Caco-2 (cell line): ENCODE results near the gene LCN12. TPM values are rescaled to one million over a fixed set of nuclear protein-coding genes. Genes with fewer than 3 reads are reported as not detected.

Source experiments
- BruUV-seq: library from RNA; stranded (reverse); fragments of 400-500 nt; replicated peaks from 2 replicates; lab custom pipeline; 2021; lab: Mats Ljungman, UMichigan
- CTCF ChIA-PET: fragments of 300-600 bp; sonication (Branson Sonifier 250); formaldehyde crosslinking; loops from one replicate; lab custom pipeline; 2022; ENCODE audit warnings: antibody characterized with exemption; lab: Charles Lee
- POLR2A ChIA-PET: fragments of 300-600 bp; sonication (Branson Sonifier 250); formaldehyde crosslinking; loops from one replicate; lab custom pipeline; 2022; ENCODE audit warnings: antibody characterized with exemption; lab: Charles Lee
- DNase-seq, 2 experiments: peaks; one replicate each; pipeline versions ENCODE4 v3.0.0 to v3.0.0-alpha.2; 2020 to 2022
- H3K27me3 ChIP-seq: replicated peaks from 2 replicates; pipeline ENCODE4 v1.6.0; 2011; ENCODE audit warnings: low read length; ENCODE audit not compliant: control insufficient read depth, insufficient read depth
- H3K36me3 ChIP-seq: 2 replicates; pipeline ENCODE4 v1.5.1; 2011; ENCODE audit warnings: low read length; ENCODE audit not compliant: control insufficient read depth, insufficient read depth
- H3K4me1 ChIP-seq: fragments of 250-450 bp; sonication (Bioruptor Pico); 2 replicates; pipeline ENCODE4 v1.5.1; 2020; ENCODE audit warnings: mild to moderate bottlenecking
- H3K4me3 ChIP-seq: 2 replicates; pipeline ENCODE4 v1.5.1; 2011; ENCODE audit warnings: low read depth, mild to moderate bottlenecking, control low read depth, low read length
- H3K9me3 ChIP-seq: fragments of 250-450 bp; sonication (Bioruptor Pico); 2 replicates; pipeline ENCODE4 v1.5.1; 2020; ENCODE audit warnings: mild to moderate bottlenecking, moderate library complexity
- H3K27ac Mint-ChIP-seq: one replicate; pipeline ENCODE4 v1.8.0; 2022; ENCODE audit warnings: mixed read lengths; ENCODE audit not compliant: unreplicated experiment
- H3K27me3 Mint-ChIP-seq: one replicate; pipeline ENCODE4 v1.8.0; 2022; ENCODE audit warnings: mixed read lengths; ENCODE audit not compliant: insufficient read depth, unreplicated experiment
- H3K36me3 Mint-ChIP-seq: one replicate; pipeline ENCODE4 v1.8.0; 2022; ENCODE audit warnings: mild to moderate bottlenecking, mixed read lengths; ENCODE audit not compliant: insufficient read depth, unreplicated experiment
- H3K4me1 Mint-ChIP-seq: one replicate; pipeline ENCODE4 v1.8.0; 2022; ENCODE audit warnings: low read depth, mixed read lengths; ENCODE audit not compliant: unreplicated experiment
- H3K4me3 Mint-ChIP-seq: one replicate; pipeline ENCODE4 v1.8.0; 2022; ENCODE audit warnings: mild to moderate bottlenecking, moderate library complexity, mixed read lengths; ENCODE audit not compliant: unreplicated experiment
- H3K9me3 Mint-ChIP-seq: one replicate; pipeline ENCODE4 v1.8.0; 2022; ENCODE audit warnings: mixed read lengths; ENCODE audit not compliant: unreplicated experiment
- CTCF ChIP-seq, 2 experiments: fragments of 200-600 bp in 1 of 2; IDR thresholded peaks; 1 replicate in 1 of 2; 2 replicates in 1 of 2; pipeline versions ENCODE4 v1.5.1 to v1.8.0; 2011 to 2022; ENCODE audit warnings: antibody characterized with exemption in 1 of 2, control low read depth in 1 of 2, inconsistent platforms in 1 of 2, low read depth in 1 of 2, low read length in 1 of 2, mild to moderate bottlenecking in 1 of 2, moderate library complexity in 1 of 2; ENCODE audit not compliant: insufficient read depth in 1 of 2, severe bottlenecking in 1 of 2, unreplicated experiment in 1 of 2
- intact Hi-C: fragments of 100-400 bp; cut with micrococcal nuclease; formaldehyde crosslinking; loops from one replicate; pipeline ENCODE4 v1.10.0; 2022; ENCODE audit not compliant: unreplicated experiment
- total RNA-seq: library from RNA; stranded (reverse); gene quantifications from 2 replicates; pipeline ENCODE4 v1.2.3, GENCODE V29; 2022

The LCN12 gene
- total RNA-seq, 1 experiment from 2014 or later: 20.0 TPM

GRCh38 chr9:136913701-136914438 lies 38.2 kb upstream of the LCN12 start:
- H3K36me3 ChIP-seq: no peaks in the 10 kb centered on the region; the same call in none of the 2 replicates
- no peaks in the 10 kb centered on the region for H3K27me3 ChIP-seq
- no peaks in the 10 kb centered on the region for H3K9me3 Mint-ChIP-seq
- no peaks in the 10 kb centered on the region for H3K9me3 ChIP-seq
- H3K4me3 Mint-ChIP-seq: no peak overlapping the region
- H3K36me3 Mint-ChIP-seq: peaks cover 76% of the 10 kb centered on the region
- H3K27me3 Mint-ChIP-seq: no peaks in the 10 kb centered on the region
- H3K4me3 ChIP-seq: no peak overlapping the region
- no peaks in the 10 kb centered on the region for H3K4me1 ChIP-seq
- BruUV-seq: no TSS peak
- intact Hi-C loops: no loop called here
- no peak overlapping the region for H3K27ac Mint-ChIP-seq
- ChIA-PET POLR2A (interaction anchor here (0.6 kb wide), 1 partner anchor 66 kb away, joined by 4 read pairs; no protein-coding TSS in a partner anchor), CTCF (no interaction called here)
- no peak for DNase-seq
- no peaks in the 10 kb centered on the region for H3K4me1 Mint-ChIP-seq
- TF ChIP-seq CTCF (IDR thresholded peaks at IDR 0.05; ENCODE audit: insufficient read depth in 1 of 2, low read depth in 1 of 2, low read length in 1 of 2, severe bottlenecking in 1 of 2, unreplicated experiment in 1 of 2): no peak

GRCh38 chr9:136915632-136916329 lies 36.3 kb upstream of the LCN12 start:
- Mint-ChIP-seq H3K9me3 (no peaks in the 10 kb centered on the region), H3K27me3 (no peaks in the 10 kb centered on the region), H3K36me3 (peaks cover 74% of the 10 kb centered on the region), H3K4me1 (no peaks in the 10 kb centered on the region), H3K27ac (no peak overlapping the region), H3K4me3 (no peak overlapping the region)
- ChIA-PET CTCF (no interaction called here), POLR2A (no interaction called here)
- Histone ChIP-seq H3K4me3 (no peak overlapping the region), H3K9me3 (no peaks in the 10 kb centered on the region), H3K27me3 (no peaks in the 10 kb centered on the region), H3K4me1 (no peaks in the 10 kb centered on the region), H3K36me3 (peaks cover 1% of the 10 kb centered on the region)
- intact Hi-C loops: no loop called here
- no TSS peak for BruUV-seq
- no peak for DNase-seq
- TF ChIP-seq CTCF (IDR thresholded peaks at IDR 0.05; ENCODE audit: insufficient read depth in 1 of 2, low read depth in 1 of 2, low read length in 1 of 2, severe bottlenecking in 1 of 2, unreplicated experiment in 1 of 2): no peak

- no peak for DNase-seq
- no peaks in the 10 kb centered on the region for H3K4me1 Mint-ChIP-seq
- ChIA-PET POLR2A (no interaction called here), CTCF (no interaction called here)
- intact Hi-C loops: no loop called here
- no peaks in the 10 kb centered on the region for H3K9me3 Mint-ChIP-seq
- no peak overlapping the region for H3K4me3 Mint-ChIP-seq
- TF ChIP-seq CTCF (IDR thresholded peaks at IDR 0.05; ENCODE audit: insufficient read depth in 1 of 2, low read depth in 1 of 2, low read length in 1 of 2, severe bottlenecking in 1 of 2, unreplicated experiment in 1 of 2): no peak
- no peaks in the 10 kb centered on the region for H3K27me3 Mint-ChIP-seq
- peaks cover 72% of the 10 kb centered on the region for H3K36me3 Mint-ChIP-seq
- Histone ChIP-seq H3K4me3 (no peak overlapping the region), H3K4me1 (no peaks in the 10 kb centered on the region), H3K36me3 (peaks cover 1% of the 10 kb centered on the region), H3K27me3 (no peaks in the 10 kb centered on the region), H3K9me3 (no peaks in the 10 kb centered on the region)
- BruUV-seq: no TSS peak
- H3K27ac Mint-ChIP-seq: no peak overlapping the region
Observed at GRCh38 chr9:136916330-136917184, 35.5 kb upstream of the LCN12 start.
